Right atrium auricular region (tissue), 2 donors: ENCODE measurements around the gene PCDH9. TPM values are rescaled to one million over a fixed set of nuclear protein-coding genes. Genes with fewer than 3 reads are reported as not detected.

Source experiments
- DNase-seq: peaks from one replicate; pipeline ENCODE4 v3.0.0-alpha.2; 2019; ENCODE audit warnings: low spot score
- H3K27ac ChIP-seq, 2 donors: fragments of 200-600 bp; sonication (generic); 1 replicate in 1 of 2; 2 replicates in 1 of 2; pipeline ENCODE4 v1.5.1; 2016 to 2019
- H3K27me3 ChIP-seq, 2 donors: fragments of 200-600 bp; sonication (generic); one replicate each; pipeline versions ENCODE4 v1.5.1 to v1.6.0; 2017 to 2019
- H3K36me3 ChIP-seq: fragments of 200-600 bp; sonication (generic); one replicate; pipeline ENCODE4 v1.5.1; 2016
- H3K4me1 ChIP-seq, 2 donors: fragments of 200-600 bp; sonication (generic); one replicate each; pipeline versions ENCODE4 v1.5.1 to v1.6.0; 2017 to 2019
- H3K4me3 ChIP-seq, 2 donors: fragments of 200-600 bp; sonication (generic); 1 replicate in 1 of 2; 2 replicates in 1 of 2; pipeline ENCODE4 v1.5.1; 2017 to 2019; ENCODE audit warnings: mild to moderate bottlenecking in 1 of 2, moderate library complexity in 1 of 2
- H3K9me3 ChIP-seq, 2 donors: fragments of 200-600 bp; sonication (generic); one replicate each; pipeline ENCODE4 v1.5.1; 2019
- total RNA-seq, 2 donors: library from RNA; depleted of rRNA; stranded (reverse); fragments of >200 nt; gene quantifications; one replicate each; pipeline ENCODE4 v1.1.0, GENCODE V29; 2016
- TF ChIP-seq, protein P1 (sequence below), 2 donors: fragments of 200-600 bp; sonication (generic); IDR thresholded peaks; one replicate each; pipeline ENCODE4 v1.5.1; 2019; ENCODE audit warnings: antibody characterized with exemption in 2 of 2

PCDH9 gene
- total RNA-seq, 2 donors from 2014 or later, result 19.4 to 28.7 TPM

DNA sequence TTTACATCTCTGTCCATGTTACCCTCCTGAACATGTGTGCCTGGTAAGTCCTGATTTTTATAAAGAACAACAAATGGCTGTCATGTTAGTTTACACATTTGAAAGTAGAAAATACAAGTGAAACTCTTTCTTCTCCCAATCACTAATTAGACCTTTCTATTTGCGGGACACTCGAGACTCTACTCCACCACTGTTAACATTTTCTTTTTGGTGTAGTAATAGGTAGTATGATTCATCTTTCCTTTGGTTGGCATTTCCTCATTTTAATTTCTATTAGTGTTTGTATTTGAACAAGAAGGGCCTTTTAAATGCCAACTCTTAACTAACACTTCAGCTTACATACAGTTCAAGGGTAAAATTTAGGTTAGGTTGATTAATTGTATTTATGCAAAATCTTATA, 371.1 kb downstream of the PCDH9 start:
- H3K27ac ChIP-seq, result no peak overlapping the region
- no peak for DNase-seq
- TF ChIP-seq, protein P1, sequence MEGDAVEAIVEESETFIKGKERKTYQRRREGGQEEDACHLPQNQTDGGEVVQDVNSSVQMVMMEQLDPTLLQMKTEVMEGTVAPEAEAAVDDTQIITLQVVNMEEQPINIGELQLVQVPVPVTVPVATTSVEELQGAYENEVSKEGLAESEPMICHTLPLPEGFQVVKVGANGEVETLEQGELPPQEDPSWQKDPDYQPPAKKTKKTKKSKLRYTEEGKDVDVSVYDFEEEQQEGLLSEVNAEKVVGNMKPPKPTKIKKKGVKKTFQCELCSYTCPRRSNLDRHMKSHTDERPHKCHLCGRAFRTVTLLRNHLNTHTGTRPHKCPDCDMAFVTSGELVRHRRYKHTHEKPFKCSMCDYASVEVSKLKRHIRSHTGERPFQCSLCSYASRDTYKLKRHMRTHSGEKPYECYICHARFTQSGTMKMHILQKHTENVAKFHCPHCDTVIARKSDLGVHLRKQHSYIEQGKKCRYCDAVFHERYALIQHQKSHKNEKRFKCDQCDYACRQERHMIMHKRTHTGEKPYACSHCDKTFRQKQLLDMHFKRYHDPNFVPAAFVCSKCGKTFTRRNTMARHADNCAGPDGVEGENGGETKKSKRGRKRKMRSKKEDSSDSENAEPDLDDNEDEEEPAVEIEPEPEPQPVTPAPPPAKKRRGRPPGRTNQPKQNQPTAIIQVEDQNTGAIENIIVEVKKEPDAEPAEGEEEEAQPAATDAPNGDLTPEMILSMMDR (IDR thresholded peaks at IDR 0.05), result no peak
- H3K4me3 ChIP-seq, result no peak overlapping the region
- peaks cover 0 to 15% of the 10 kb centered on the region in 2 donors for H3K4me1 ChIP-seq
- no peaks in the 10 kb centered on the region for H3K9me3 ChIP-seq
- no peaks in the 10 kb centered on the region for H3K27me3 ChIP-seq
- no peaks in the 10 kb centered on the region for H3K36me3 ChIP-seq

DNA sequence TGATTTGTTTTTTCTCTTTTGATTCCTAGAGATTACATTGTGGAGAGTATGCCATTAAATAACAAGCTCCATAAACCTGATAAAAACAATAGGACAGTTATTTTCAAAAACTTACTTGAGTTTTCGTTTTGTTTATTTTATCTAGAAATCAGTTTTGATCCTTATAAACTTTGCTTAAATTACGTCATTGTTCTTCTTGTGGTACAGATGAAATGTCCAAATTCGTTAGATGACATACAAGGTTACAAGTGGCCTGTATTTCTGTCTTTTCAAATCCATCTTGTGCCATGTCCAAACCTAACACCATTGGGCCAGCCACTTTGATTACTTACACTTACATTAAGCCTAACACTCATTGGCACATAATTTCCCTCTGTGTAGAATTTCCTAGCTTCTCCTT, 372.0 kb downstream of the PCDH9 start:
- Histone ChIP-seq H3K27ac (no peak overlapping the region), H3K9me3 (no peaks in the 10 kb centered on the region), H3K27me3 (no peaks in the 10 kb centered on the region), H3K4me1 (peaks cover 0 to 15% of the 10 kb centered on the region in 2 donors), H3K4me3 (no peak overlapping the region), H3K36me3 (no peaks in the 10 kb centered on the region)
- TF ChIP-seq, protein P1 (IDR thresholded peaks at IDR 0.05), result no peak
- no peak for DNase-seq

DNA sequence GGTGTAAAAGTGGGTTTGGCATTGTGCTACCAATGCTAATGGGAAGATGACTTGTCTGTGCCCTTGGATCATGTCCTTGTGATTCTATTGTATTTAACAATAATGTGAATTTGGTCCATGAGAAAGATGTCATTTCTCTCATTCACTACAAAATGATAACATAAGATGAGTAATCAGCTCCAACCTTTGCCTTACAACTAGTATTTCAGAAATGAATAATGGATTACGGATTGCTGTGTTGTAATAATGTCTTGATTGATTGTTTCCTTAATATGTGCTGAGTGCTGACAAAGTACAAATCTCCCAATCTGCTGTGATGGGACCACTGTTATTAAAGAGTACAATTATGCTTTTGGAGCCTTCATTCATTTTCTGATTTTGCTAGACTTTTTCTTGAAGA, 375.0 kb downstream of the PCDH9 start:
- TF ChIP-seq, protein P1 (IDR thresholded peaks at IDR 0.05), result no peak
- no peak overlapping the region for H3K4me3 ChIP-seq

DNA sequence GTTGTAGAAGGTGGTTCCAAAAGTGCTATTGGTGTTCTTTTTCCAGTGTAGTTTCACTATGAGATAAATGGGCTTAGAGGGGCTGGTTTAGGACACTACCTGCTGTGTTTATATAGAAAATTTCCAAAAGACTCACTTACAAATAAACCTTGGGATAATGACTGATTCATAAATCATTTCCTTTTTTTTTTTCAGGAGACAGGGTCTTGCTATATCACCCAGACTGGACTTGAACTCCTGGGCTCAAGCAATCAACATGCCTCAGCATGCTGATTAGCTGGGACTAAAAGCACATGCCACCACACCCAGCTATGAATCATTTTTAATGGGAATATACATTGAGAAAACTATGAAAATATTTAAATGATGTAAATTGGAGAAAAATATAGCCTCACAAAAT, 376.6 kb downstream of the PCDH9 start:
- DNase-seq, result no peak
- no peaks in the 10 kb centered on the region for H3K9me3 ChIP-seq
- no peaks in the 10 kb centered on the region for H3K27me3 ChIP-seq
- no peaks in the 10 kb centered on the region for H3K4me1 ChIP-seq
- H3K4me3 ChIP-seq, result no peak overlapping the region
- H3K27ac ChIP-seq, result no peak overlapping the region
- H3K36me3 ChIP-seq, result no peaks in the 10 kb centered on the region
- TF ChIP-seq, protein P1 (IDR thresholded peaks at IDR 0.05), result no peak

More for the DNA sequence above, 375.0 kb downstream of the PCDH9 start:
- no peak for DNase-seq
- Histone ChIP-seq H3K4me1 (peaks cover 0 to 2% of the 10 kb centered on the region in 2 donors), H3K27ac (no peak overlapping the region), H3K36me3 (no peaks in the 10 kb centered on the region), H3K27me3 (no peaks in the 10 kb centered on the region), H3K9me3 (no peaks in the 10 kb centered on the region)

DNA sequence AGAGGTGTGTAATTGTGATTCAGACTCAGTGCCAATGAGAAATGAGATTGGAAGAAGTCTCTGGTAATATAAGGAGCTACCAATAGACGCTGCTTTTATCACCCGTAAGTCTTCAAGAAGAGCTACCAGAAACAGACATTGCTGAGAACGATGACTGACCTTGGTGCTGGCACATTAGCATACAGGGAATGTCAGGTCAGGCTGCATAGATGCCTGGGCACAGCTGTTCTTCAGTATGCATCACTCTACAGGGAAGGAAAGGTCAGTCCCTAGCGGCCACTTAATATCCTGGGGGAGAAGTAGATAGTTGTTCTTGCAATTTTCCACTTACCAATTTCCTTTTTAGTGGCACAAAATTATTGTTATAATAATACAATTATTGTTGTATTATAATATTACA, 380.4 kb downstream of the PCDH9 start:
- TF ChIP-seq, protein P1 (IDR thresholded peaks at IDR 0.05), result no peak
- DNase-seq, result no peak

DNA sequence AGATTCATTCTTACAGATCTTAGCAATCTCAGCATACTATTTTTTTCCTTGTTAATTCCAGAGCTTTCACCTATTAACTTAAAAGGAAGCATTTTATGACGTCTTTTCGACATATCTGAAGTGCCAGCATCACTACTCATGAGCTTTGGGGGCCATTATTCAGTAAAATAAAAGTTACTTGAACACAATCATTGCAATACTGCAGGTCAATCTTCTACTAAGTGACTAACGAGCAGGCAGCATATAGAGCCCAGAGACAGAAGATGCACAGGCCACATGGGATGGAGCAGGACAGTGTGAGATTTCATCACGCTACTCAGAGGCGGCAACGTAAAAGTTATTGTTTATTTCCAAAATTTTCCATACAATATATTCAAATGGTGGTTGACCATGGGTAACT, 382.6 kb downstream of the PCDH9 start:
- Histone ChIP-seq H3K27ac (no peak overlapping the region), H3K27me3 (no peaks in the 10 kb centered on the region), H3K4me3 (no peak overlapping the region), H3K9me3 (no peaks in the 10 kb centered on the region), H3K36me3 (no peaks in the 10 kb centered on the region), H3K4me1 (no peaks in the 10 kb centered on the region)
- TF ChIP-seq, protein P1 (IDR thresholded peaks at IDR 0.05), result no peak
- no peak for DNase-seq

More for the DNA sequence above, 380.4 kb downstream of the PCDH9 start:
- Histone ChIP-seq H3K36me3 (no peaks in the 10 kb centered on the region), H3K9me3 (no peaks in the 10 kb centered on the region), H3K27ac (no peak overlapping the region), H3K4me3 (no peak overlapping the region), H3K4me1 (no peaks in the 10 kb centered on the region), H3K27me3 (no peaks in the 10 kb centered on the region)
